ENCODE data around the gene ZNF26.

The ZNF26 gene

GRCh38 chr12:133057446-133057845, 71.3 kb downstream of the ZNF26 start:
- DNase-seq (ENCODE audit: low read depth) = no peak
- no peak for TF ChIP-seq CTCF (IDR thresholded peaks at IDR 0.05; ENCODE audit: insufficient read depth, low read depth, low read length, missing control alignments)
- H3K4me3 ChIP-seq (ENCODE audit: low read depth, low read length) = no peak overlapping the region

- no peak for TF ChIP-seq CTCF (IDR thresholded peaks at IDR 0.05; ENCODE audit: insufficient read depth, low read depth, low read length, missing control alignments)
- peak; percentile 6 for DNase-seq (ENCODE audit: low read depth)
- no peak overlapping the region for H3K4me3 ChIP-seq (ENCODE audit: low read depth, low read length)
Measured at GRCh38 chr12:133058203-133059113, 72.3 kb downstream of the ZNF26 start.

- no peak for DNase-seq (ENCODE audit: low read depth)
- TF ChIP-seq CTCF (IDR thresholded peaks at IDR 0.05; ENCODE audit: insufficient read depth, low read depth, low read length, missing control alignments) = no peak
Measured at GRCh38 chr12:133061954-133062353, 75.8 kb downstream of the ZNF26 start.

GRCh38 chr12:133063556-133063955, 77.4 kb downstream of the ZNF26 start:
- no peak for TF ChIP-seq CTCF (IDR thresholded peaks at IDR 0.05; ENCODE audit: insufficient read depth, low read depth, low read length, missing control alignments)
- no peak for DNase-seq (ENCODE audit: low read depth)
- H3K4me3 ChIP-seq (ENCODE audit: low read depth, low read length) = no peak overlapping the region

More at GRCh38 chr12:133061954-133062353, 75.8 kb downstream of the ZNF26 start:
- H3K4me3 ChIP-seq (ENCODE audit: low read depth, low read length) = no peak overlapping the region

GRCh38 chr12:133073836-133074235, 87.7 kb downstream of the ZNF26 start:
- no peak for TF ChIP-seq CTCF (IDR thresholded peaks at IDR 0.05; ENCODE audit: insufficient read depth, low read depth, low read length, missing control alignments)
- DNase-seq (ENCODE audit: low read depth) = no peak
- no peak overlapping the region for H3K4me3 ChIP-seq (ENCODE audit: low read depth, low read length)

Measured in GM12865 (cell line).